PC-3 (cell line): Measurements from ENCODE around the gene LRRC8C.

Experiments
- EZH2 ChIP-seq: fragments of 300-600 bp; sonication (generic); IDR thresholded peaks from one replicate; pipeline ENCODE4 v1.6.1; 2017; ENCODE audit warnings: antibody characterized with exemption, mild to moderate bottlenecking, low read length; ENCODE audit not compliant: unreplicated experiment
- TF ChIP-seq, protein P1 (sequence below): fragments of 300-600 bp; sonication (generic); conservative IDR thresholded peaks from 2 replicates; pipeline ENCODE4 v1.5.1; 2017; ENCODE audit warnings: antibody characterized with exemption, low read depth, mild to moderate bottlenecking, low read length

DNA sequence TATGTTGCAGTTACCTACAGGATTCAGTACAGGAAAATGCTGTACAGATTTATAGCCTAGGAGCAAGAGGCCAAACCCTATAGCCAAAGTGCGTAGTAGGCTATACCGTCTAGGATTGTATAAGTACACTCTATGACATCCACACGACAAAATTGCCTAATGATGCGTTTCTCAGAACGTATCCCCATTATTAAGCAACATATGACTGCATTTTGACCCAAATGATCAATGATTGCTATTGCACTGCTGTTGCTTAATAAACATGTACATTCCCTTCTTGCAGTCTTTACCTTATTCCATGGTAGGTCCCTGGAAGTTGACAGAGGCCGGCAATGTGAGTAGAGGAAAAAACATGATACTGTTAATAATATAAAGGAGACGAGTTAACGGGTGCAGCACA lies 33.0 kb downstream of the LRRC8C start:
- TF ChIP-seq EZH2 = no peak
- TF ChIP-seq, protein P1, sequence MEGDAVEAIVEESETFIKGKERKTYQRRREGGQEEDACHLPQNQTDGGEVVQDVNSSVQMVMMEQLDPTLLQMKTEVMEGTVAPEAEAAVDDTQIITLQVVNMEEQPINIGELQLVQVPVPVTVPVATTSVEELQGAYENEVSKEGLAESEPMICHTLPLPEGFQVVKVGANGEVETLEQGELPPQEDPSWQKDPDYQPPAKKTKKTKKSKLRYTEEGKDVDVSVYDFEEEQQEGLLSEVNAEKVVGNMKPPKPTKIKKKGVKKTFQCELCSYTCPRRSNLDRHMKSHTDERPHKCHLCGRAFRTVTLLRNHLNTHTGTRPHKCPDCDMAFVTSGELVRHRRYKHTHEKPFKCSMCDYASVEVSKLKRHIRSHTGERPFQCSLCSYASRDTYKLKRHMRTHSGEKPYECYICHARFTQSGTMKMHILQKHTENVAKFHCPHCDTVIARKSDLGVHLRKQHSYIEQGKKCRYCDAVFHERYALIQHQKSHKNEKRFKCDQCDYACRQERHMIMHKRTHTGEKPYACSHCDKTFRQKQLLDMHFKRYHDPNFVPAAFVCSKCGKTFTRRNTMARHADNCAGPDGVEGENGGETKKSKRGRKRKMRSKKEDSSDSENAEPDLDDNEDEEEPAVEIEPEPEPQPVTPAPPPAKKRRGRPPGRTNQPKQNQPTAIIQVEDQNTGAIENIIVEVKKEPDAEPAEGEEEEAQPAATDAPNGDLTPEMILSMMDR = no peak
